Measurements from ENCODE around the gene PGK2.
"Not testable (repeated sequence)": the region's sequence is repeated elsewhere in the genome, so short reads cannot be mapped to it uniquely, and the experiment has no call there.

Gene PGK2

GRCh38 chr6:49787176-49787575 is at the start of gene PGK2:
Gene PGK2 (minus strand): TSS chr6:49787285. CDS start chr6:49787187, 98 bp downstream.
- Histone ChIP-seq H3K27me3 (ENCODE audit: insufficient read depth, low read length) (no peaks in the 10 kb centered on the region), H2AFZ (ENCODE audit: low read length, unreplicated experiment) (no peak within 1 kb of the TSS), H3K4me1 (ENCODE audit: control insufficient read depth, insufficient read depth, low read length, unreplicated experiment) (no peaks in the 10 kb centered on the region)

GRCh38 chr6:49835140-49835539 is 48.1 kb upstream of the PGK2 start:
- Histone ChIP-seq H3K4me3 (ENCODE audit: low read depth, low read length) (no peak overlapping the region), H3K36me3 (ENCODE audit: insufficient read depth, low read length) (no peaks in the 10 kb centered on the region), H3K27me3 (ENCODE audit: insufficient read depth, low read length) (no peaks in the 10 kb centered on the region), H3K27ac (ENCODE audit: low read depth, low read length) (no peak overlapping the region), H3K4me1 (ENCODE audit: control insufficient read depth, insufficient read depth, low read length, unreplicated experiment) (no peaks in the 10 kb centered on the region), H3K79me2 (ENCODE audit: control insufficient read depth, insufficient read depth, low read length, unreplicated experiment) (no peaks in the 10 kb centered on the region), H2AFZ (ENCODE audit: low read length, unreplicated experiment) (no peak overlapping the region)

More at GRCh38 chr6:49787176-49787575, at the start of gene PGK2:
- Histone ChIP-seq H3K36me3 (ENCODE audit: insufficient read depth, low read length) (no peaks in the 10 kb centered on the region), H3K4me3 (ENCODE audit: low read depth, low read length) (no peak within 1 kb of the TSS), H3K27ac (ENCODE audit: low read depth, low read length) (no peak within 1 kb of the TSS), H3K79me2 (ENCODE audit: control insufficient read depth, insufficient read depth, low read length, unreplicated experiment) (no peaks in the 10 kb centered on the region)

GRCh38 chr6:49833386-49833785 is 46.3 kb upstream of the PGK2 start:
- H3K79me2 ChIP-seq (ENCODE audit: control insufficient read depth, insufficient read depth, low read length, unreplicated experiment): no peaks in the 10 kb centered on the region
- H2AFZ ChIP-seq (ENCODE audit: low read length, unreplicated experiment): no peak overlapping the region
- no peaks in the 10 kb centered on the region for H3K4me1 ChIP-seq (ENCODE audit: control insufficient read depth, insufficient read depth, low read length, unreplicated experiment)
- no peak overlapping the region for H3K27ac ChIP-seq (ENCODE audit: low read depth, low read length)
- H3K4me3 ChIP-seq (ENCODE audit: low read depth, low read length): no peak overlapping the region
- no peaks in the 10 kb centered on the region for H3K36me3 ChIP-seq (ENCODE audit: insufficient read depth, low read length)
- H3K27me3 ChIP-seq (ENCODE audit: insufficient read depth, low read length): 0 out of 2 replicates have a peak, but pooled peaks cover 4% of the 10 kb centered on the region

GRCh38 chr6:49826743-49827406 is 39.8 kb upstream of the PGK2 start:
- Histone ChIP-seq H2AFZ (ENCODE audit: low read length, unreplicated experiment) (no peak overlapping the region), H3K36me3 (ENCODE audit: insufficient read depth, low read length) (no peaks in the 10 kb centered on the region), H3K4me1 (ENCODE audit: control insufficient read depth, insufficient read depth, low read length, unreplicated experiment) (no peaks in the 10 kb centered on the region), H3K4me3 (ENCODE audit: low read depth, low read length) (peak overlapping the region; percentile 67), H3K27me3 (ENCODE audit: insufficient read depth, low read length) (0 out of 2 replicates have a peak, but pooled peaks cover 4% of the 10 kb centered on the region), H3K27ac (ENCODE audit: low read depth, low read length) (no peak overlapping the region), H3K79me2 (ENCODE audit: control insufficient read depth, insufficient read depth, low read length, unreplicated experiment) (no peaks in the 10 kb centered on the region)

GRCh38 chr6:49815166-49815565 is 28.1 kb upstream of the PGK2 start:
- H3K36me3 ChIP-seq (ENCODE audit: insufficient read depth, low read length): no peaks in the 10 kb centered on the region
- H3K4me1 ChIP-seq (ENCODE audit: control insufficient read depth, insufficient read depth, low read length, unreplicated experiment): no peaks in the 10 kb centered on the region
- H2AFZ ChIP-seq (ENCODE audit: low read length, unreplicated experiment): no peak overlapping the region
- H3K79me2 ChIP-seq (ENCODE audit: control insufficient read depth, insufficient read depth, low read length, unreplicated experiment): no peaks in the 10 kb centered on the region
- no peak overlapping the region for H3K27ac ChIP-seq (ENCODE audit: low read depth, low read length)
- no peaks in the 10 kb centered on the region for H3K27me3 ChIP-seq (ENCODE audit: insufficient read depth, low read length)
- H3K4me3 ChIP-seq (ENCODE audit: low read depth, low read length): no peak overlapping the region

- Histone ChIP-seq H3K4me3 (ENCODE audit: low read depth, low read length) (no peak overlapping the region), H3K36me3 (ENCODE audit: insufficient read depth, low read length) (no peaks in the 10 kb centered on the region), H3K27ac (ENCODE audit: low read depth, low read length) (no peak overlapping the region), H3K79me2 (ENCODE audit: control insufficient read depth, insufficient read depth, low read length, unreplicated experiment) (no peaks in the 10 kb centered on the region), H3K4me1 (ENCODE audit: control insufficient read depth, insufficient read depth, low read length, unreplicated experiment) (no peaks in the 10 kb centered on the region), H2AFZ (ENCODE audit: low read length, unreplicated experiment) (no peak overlapping the region), H3K27me3 (ENCODE audit: insufficient read depth, low read length) (no peaks in the 10 kb centered on the region)
These were observed 26.2 kb upstream of the PGK2 start for GRCh38 chr6:49813248-49813647.

GRCh38 chr6:49806145-49806544 is 19.1 kb upstream of the PGK2 start:
- H3K27ac ChIP-seq (ENCODE audit: low read depth, low read length): no peak overlapping the region
- H3K4me1 ChIP-seq (ENCODE audit: control insufficient read depth, insufficient read depth, low read length, unreplicated experiment): no peaks in the 10 kb centered on the region
- no peaks in the 10 kb centered on the region for H3K36me3 ChIP-seq (ENCODE audit: insufficient read depth, low read length)
- H3K4me3 ChIP-seq (ENCODE audit: low read depth, low read length): no peak overlapping the region
- H3K27me3 ChIP-seq (ENCODE audit: insufficient read depth, low read length): no peaks in the 10 kb centered on the region
- no peaks in the 10 kb centered on the region for H3K79me2 ChIP-seq (ENCODE audit: control insufficient read depth, insufficient read depth, low read length, unreplicated experiment)
- H2AFZ ChIP-seq (ENCODE audit: low read length, unreplicated experiment): no peak overlapping the region

GRCh38 chr6:49805246-49805645 is 18.2 kb upstream of the PGK2 start:
- H3K27me3 ChIP-seq (ENCODE audit: insufficient read depth, low read length): no peaks in the 10 kb centered on the region

GRCh38 chr6:49801525-49801924 is 14.4 kb upstream of the PGK2 start:
- Histone ChIP-seq H2AFZ (ENCODE audit: low read length, unreplicated experiment) (no peak overlapping the region), H3K27ac (ENCODE audit: low read depth, low read length) (no peak overlapping the region), H3K79me2 (ENCODE audit: control insufficient read depth, insufficient read depth, low read length, unreplicated experiment) (no peaks in the 10 kb centered on the region), H3K4me3 (ENCODE audit: low read depth, low read length) (no peak overlapping the region), H3K36me3 (ENCODE audit: insufficient read depth, low read length) (no peaks in the 10 kb centered on the region), H3K4me1 (ENCODE audit: control insufficient read depth, insufficient read depth, low read length, unreplicated experiment) (no peaks in the 10 kb centered on the region), H3K27me3 (ENCODE audit: insufficient read depth, low read length) (no peaks in the 10 kb centered on the region)

More at GRCh38 chr6:49805246-49805645, 18.2 kb upstream of the PGK2 start:
- H3K4me1 ChIP-seq (ENCODE audit: control insufficient read depth, insufficient read depth, low read length, unreplicated experiment): no peaks in the 10 kb centered on the region
- H3K27ac ChIP-seq (ENCODE audit: low read depth, low read length): no peak overlapping the region
- H3K4me3 ChIP-seq (ENCODE audit: low read depth, low read length): no peak overlapping the region
- H2AFZ ChIP-seq (ENCODE audit: low read length, unreplicated experiment): no peak overlapping the region
- no peaks in the 10 kb centered on the region for H3K79me2 ChIP-seq (ENCODE audit: control insufficient read depth, insufficient read depth, low read length, unreplicated experiment)
- H3K36me3 ChIP-seq (ENCODE audit: insufficient read depth, low read length): no peaks in the 10 kb centered on the region

- Histone ChIP-seq H3K4me1 (ENCODE audit: control insufficient read depth, insufficient read depth, low read length, unreplicated experiment) (no peaks in the 10 kb centered on the region), H2AFZ (ENCODE audit: low read length, unreplicated experiment) (no peak overlapping the region), H3K27ac (ENCODE audit: low read depth, low read length) (no peak overlapping the region), H3K27me3 (ENCODE audit: insufficient read depth, low read length) (no peaks in the 10 kb centered on the region), H3K4me3 (ENCODE audit: low read depth, low read length) (no peak overlapping the region), H3K79me2 (ENCODE audit: control insufficient read depth, insufficient read depth, low read length, unreplicated experiment) (no peaks in the 10 kb centered on the region), H3K36me3 (ENCODE audit: insufficient read depth, low read length) (no peaks in the 10 kb centered on the region)
These were observed 12.0 kb upstream of the PGK2 start for GRCh38 chr6:49799090-49799489.

- H3K4me3 ChIP-seq (ENCODE audit: low read depth, low read length); H3K27me3 ChIP-seq (ENCODE audit: insufficient read depth, low read length); H3K27ac ChIP-seq (ENCODE audit: low read depth, low read length): not testable (repeated sequence)
These were observed 9.9 kb upstream of the PGK2 start for GRCh38 chr6:49796842-49797455.

More at GRCh38 chr6:49796842-49797455, 9.9 kb upstream of the PGK2 start:
- not testable (repeated sequence) for H2AFZ ChIP-seq (ENCODE audit: low read length, unreplicated experiment); H3K79me2 ChIP-seq (ENCODE audit: control insufficient read depth, insufficient read depth, low read length, unreplicated experiment); H3K36me3 ChIP-seq (ENCODE audit: insufficient read depth, low read length); H3K4me1 ChIP-seq (ENCODE audit: control insufficient read depth, insufficient read depth, low read length, unreplicated experiment)

Data from ACC112 (cell line).